ENCODE results near the gene DCXR.

Gene DCXR

DNA sequence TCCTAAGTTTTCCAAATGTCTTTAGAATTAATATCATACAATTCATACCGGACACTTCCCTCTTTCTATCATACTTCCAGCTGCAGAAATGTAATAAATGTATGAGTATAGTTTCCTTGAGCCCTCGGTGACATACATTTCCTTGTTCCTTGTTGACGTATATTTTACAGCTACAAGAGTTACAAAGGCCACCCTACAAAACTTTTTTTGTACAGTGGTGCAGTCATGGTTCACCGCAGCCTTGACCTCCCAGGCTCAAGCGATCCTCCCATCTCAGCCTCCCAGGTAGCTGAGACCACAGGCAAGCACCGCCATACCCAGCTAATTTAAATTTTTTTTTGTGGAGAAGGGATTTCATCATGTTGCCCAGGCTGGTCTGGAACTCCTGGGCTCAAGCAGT lies 35.3 kb upstream of the DCXR start:
- no peak for DNase-seq

DNA sequence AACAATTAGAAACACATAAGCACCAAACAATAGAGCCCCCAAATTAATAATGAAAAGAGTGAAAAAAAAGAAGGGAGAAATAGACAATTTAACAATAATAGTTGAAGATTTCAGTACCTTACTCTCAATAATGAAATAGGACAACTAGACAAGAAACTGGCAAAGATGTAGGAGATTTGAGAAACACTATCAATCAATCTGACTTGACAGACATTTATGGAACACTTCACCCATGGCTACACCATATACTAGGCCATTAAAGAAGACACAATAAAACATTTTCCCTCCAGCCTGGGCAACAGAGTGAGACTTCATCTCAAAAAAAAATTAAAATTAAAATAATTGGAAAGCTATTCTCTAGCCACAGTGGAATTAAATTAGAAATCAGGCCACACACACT lies 33.1 kb upstream of the DCXR start:
- no peak for DNase-seq

DNA sequence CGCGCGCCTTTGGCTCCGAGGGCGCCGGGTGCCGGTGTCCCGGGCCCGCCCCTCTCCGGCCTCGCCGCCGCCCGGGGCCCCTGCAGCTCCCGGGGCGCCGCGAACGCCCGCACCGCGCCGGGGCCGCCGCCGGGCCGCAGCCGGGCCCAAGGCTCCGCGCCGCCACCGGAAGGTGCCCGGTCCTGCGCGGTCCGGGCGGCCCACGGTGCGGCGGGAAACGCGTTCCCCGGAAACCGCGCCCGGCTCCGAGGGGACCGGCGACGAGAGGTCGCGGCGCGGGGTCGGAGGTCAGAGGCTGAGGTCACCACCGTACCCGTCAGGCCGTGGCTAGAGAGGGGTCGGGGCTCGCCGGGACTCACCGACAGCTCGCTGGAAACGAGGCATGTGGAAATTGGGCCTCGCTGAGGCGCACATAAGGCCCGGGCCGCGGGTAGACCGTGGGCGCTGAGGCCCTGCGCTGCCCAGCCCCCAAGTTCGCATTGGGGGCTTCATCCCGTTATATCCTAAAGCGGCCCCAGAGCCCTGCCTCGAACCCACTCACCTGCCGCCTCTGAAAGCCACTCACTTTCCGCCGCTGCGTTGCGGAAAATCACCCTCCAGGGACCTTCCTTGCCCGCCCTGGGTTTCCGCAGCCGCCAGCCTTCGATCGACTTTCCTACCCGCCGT lies 28.3 kb upstream of the DCXR start, which contains the start of gene DUS1L:
Gene DUS1L, minus strand, starts transcription at position 167 of the 666 bp plus-strand sequence. CDS start 745 bp downstream, outside the sequence.
- DNase-seq = peak; percentile 90

DNA sequence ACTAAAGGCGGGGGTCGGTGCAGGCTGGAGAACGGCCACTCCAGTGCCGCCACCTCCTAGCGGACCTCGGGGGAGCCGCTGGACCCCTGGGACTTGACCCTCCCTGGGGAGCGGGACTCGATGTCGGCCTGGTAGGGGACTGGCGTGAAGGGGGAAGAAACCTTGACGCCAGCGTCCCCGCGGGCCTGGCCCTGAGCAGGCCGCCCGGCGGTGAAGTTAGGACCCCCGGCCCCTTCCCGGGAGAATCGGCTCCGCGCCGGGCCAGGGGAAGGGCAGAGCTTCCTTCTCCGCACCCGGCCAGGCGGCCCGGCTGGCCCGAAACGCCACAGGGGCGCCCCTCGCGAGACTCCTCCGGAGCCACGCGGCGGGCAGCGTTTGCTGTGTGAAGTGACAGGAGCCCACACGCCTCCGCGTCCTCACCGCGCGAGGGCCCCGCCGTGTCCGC lies 27.7 kb upstream of the DCXR start:
- no peak for DNase-seq

DNA sequence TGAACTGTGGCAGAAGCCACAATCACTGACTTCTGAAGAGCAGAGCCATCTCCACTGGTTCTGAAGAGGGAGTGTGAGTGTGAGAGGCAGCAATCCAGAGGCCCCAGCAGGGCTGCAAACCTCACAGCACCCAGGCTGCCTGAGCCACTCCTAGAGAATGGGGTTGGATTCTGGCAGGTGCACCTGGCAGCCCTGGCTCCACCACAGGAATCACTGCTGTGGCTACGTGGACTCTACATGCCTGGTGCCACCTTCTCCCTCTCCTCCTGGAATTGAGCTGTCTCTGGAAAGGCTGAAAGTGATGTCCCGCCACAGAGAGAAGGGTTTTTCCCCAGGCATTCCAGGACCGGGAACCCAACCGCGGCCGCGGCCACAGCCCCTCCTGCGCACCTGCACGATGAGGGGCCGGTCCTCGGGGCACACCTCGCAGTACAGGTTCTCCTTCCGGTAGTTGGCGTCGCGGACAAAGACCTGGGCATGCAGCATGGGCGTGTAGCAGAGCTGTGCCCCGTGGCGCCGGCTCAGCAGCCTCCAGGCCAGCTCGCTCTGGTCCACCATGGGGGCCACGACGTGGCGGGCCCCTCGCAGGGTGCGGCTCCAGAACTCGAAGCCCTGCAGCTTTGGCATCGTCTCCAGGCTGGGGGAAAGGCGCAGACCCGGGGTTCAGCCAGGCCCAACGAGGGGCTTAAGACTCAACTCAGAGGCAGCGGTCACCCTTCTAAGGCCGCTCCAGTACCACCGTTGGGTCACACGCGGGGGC lies 27.1 kb upstream of the DCXR start:
- no peak for DNase-seq

DNA sequence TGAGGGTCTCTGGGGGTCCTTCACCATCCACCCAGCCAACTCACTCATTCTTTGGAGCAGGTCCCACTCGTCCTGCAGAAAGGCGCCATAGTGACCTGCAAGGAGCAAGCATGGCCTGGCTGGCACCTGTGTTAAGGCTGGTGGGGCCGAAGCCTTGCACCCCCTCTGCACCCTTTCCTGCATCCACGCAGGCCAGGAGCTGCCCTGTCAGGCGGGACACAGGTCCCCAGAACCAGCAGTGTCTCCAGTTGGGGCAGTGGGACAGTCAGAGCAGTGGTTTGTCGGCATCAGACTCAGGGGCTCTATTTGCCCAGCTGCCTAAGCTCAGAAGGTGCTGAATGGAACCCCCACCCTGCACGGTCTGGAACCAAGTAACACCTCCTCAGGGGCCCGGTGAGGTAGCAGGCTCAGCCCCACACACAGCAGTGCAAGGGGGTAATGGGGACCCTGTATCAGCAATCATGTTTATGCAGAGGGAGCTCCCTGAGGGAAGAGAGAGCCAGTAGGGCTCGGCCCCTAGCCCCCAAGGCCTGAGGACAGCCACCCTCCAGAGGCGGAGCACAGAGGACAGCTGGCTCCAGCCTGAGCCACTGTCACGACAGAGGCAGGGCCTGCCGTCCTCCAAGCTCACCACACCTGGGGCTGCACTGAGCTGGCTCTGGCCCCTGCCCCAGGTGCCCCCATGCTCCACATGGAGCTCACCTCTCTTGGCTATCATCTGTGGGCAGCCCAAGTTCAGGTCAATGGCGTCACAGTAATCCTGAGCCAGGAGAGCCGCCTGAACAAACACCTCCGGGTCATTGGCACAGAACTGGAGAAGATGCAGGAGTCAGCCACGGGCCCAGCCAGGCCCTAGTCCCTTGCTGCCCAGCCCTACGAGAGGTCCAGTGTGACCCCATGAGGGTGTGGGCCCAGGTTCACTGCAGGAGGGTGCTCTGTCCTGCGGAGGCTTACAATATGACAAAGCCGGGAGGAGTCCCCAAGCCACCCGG lies 26.2 kb upstream of the DCXR start:
- DNase-seq = no peak

DNA sequence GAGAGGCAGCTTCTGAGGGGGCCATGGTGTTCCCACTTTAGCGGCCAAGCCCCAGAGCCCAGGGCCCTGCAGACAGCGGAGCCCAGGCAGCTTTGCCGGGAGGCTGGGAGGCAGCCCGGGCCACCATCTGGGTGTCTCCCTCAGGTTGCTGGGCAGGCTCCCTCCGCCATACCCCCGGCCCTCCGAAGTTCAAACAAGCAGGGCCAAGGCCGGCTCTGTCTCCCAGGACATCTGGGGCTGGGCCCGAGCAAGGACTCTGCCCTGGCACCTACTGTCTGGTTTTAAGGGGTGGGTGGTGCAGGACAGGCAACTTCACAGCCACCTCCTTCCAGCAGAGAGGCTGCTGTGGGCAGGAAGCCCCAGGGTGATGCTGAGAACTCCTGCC lies 25.5 kb upstream of the DCXR start:
- no peak for DNase-seq

DNA sequence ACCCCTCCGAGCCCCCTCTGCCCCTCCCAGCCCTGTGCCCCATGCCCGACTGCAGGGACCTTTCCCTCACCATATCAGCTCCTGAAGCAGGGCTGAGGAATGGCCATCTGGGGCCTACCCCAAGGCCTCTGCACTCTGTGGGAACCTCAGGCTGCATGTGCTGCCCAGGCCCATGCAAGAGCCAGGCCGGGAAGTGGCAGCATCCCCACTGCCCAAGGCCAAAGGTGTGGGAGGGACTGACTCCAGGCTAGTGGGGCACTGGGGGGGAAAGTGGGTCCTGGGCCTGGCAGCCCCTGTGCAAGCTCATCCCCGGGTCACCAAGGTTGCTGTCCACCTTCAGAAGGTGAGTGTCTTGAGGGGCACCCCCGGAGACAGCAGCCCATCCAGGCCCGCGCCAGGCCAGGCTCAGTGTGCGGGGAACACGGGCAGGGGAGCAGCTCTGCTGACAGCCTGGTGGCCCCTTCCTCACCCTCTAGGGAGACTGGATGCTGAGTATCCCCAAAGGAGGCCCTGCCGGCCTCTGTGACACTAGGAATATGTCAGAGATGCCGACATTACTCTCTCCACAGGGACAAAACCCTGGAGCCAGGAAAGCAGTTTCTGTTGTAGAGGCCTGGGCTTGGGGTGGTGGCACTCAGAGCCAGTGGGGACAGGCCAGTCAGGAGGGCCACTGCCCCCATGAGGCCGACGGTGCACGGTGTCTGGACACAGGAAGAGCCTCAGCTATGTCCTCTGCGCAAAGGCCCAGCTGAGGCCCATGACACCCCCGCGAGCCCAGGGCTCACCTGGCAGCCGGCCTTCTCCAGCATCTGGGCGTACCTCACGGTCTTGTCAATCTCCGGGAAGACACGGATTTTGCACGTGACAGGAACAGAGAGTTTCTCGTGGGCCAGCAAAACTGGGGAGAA lies 24.8 kb upstream of the DCXR start:
- no peak for DNase-seq

DNA sequence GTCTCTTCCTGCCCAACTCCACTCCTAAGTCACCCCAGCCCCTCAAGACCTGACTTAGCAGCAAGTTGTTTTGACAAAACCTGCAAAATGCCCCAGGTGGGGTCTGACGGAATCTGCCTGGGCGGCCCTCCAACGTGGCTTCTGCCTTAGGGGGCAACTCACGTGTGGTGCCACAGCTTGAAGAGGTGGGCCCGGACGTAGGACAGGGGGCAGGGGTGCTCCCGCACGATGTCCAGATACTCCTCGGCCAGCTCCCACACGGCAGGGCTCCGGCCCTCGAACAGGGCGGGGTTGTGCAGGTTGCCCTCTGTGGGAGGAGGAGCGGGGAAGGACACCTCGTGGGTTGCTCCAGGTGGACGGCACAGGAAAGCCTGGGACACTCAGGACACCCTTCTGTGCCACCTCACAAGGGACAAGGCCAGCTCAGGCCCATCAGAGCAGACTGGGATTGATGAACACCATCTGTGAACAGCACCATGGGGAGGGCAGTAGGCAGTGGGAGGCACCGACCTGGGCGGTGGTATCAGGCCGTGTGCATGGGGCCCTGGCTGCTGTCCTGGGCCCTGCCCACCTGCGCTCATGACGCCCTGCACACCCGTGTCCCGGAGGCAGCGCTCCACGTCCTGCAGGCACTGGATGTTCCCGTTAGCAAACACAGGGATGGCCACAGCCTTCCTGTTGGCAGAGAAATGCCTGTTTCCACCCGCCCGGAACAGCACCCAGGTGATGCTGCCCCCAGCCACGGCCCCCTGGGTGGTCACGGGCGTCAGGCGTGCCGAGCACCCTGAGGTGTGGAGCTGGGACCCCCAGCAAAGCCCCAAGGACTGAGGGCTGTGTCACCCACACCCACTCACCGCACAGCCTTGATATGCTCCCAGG lies 23.8 kb upstream of the DCXR start:
- no peak for DNase-seq

DNA sequence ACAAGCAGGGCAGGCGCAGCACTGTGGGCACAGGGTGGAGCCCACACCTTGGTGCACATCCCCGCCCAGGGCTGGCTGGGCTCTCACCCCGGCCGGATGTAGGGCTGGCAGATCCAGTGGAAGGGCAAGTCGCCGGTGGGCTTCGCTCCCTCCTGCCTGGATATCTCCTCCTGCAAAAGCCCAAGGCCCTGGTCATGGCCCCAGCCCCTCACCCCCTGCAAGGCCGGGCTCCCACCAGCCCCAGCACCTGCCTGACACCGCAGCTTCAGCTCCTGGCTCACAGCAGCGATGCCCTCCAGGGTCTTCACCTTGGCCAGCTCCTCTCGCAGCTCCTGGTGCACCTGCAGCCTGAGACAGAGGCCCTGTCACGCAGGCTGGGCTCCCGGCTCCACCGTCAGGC lies 23.1 kb upstream of the DCXR start:
- DNase-seq = no peak

DNA sequence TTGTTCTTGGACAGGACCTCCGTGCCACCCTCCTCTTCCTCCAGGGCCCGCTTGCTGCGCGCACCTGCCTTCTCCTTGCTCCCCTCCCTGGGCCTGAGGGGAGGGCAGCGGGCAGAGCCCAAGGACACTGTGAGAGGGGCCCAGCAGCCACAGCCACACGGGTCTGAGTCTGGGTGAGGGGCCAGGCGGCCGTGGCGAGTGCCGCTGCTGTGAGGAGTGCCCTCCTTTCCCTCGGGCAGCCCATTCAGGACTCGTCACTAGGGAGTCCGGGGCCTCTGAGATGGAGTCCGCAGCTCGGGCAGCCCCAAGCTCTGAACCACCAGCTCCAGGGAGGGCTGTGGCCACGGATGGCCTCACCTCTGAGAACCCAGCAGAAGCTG lies 22.5 kb upstream of the DCXR start:
- no peak for DNase-seq

DNA sequence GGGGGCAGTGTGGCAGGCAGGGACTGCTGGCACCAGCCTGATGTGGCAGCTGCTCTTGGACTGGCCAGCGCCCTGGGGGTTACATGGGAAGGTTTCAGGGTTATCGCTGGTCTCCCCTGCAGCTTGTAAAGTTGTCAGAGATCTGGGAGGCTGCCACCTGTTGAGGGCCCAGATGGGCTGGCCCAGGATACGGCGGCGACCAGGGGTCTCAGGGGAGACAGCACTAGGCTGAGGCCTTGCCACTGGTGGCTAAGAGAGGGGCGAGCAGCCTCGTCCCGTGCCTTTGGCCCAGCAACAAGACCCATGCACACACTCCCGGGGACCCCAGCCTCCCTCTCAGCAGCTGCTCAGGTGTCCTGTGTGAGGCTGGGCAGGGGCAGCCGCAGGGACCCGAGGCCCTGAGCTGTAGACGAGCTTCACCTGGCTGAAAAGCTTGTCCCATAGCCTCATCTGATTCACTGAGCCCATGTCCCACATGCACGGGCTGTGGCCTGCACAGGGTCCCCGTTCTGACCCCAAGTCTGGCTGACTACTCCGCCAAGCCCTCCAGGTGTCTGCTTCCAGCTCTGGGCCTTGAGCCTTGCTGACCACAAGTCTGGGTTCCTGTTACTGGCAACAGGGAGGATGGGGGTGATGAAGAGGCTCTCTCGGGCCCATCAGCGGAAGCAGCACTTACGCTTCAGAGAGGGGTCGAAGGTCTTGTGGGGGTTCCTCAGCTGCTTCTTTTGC lies 21.9 kb upstream of the DCXR start:
- no peak for DNase-seq

DNA sequence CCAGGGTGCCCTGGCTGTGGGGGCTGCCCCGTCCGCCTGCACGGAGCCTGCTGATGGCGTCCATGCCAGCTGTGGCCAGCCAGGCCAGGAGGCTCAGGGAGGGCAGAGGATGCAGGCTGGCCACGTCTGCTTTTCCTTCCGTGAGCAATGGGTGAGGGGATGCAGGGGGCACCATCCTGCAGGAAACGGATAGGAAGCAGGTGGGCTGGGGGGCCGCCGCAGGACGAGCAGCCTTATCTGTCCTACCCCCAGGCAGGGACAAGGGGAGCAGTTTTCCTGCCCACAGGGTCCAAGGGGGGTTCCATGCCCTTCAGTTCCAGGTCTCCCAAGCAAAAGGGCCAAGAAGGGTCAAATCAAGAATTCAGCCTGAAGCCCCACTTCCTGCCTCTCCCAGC lies 21.4 kb upstream of the DCXR start:
- no peak for DNase-seq

DNA sequence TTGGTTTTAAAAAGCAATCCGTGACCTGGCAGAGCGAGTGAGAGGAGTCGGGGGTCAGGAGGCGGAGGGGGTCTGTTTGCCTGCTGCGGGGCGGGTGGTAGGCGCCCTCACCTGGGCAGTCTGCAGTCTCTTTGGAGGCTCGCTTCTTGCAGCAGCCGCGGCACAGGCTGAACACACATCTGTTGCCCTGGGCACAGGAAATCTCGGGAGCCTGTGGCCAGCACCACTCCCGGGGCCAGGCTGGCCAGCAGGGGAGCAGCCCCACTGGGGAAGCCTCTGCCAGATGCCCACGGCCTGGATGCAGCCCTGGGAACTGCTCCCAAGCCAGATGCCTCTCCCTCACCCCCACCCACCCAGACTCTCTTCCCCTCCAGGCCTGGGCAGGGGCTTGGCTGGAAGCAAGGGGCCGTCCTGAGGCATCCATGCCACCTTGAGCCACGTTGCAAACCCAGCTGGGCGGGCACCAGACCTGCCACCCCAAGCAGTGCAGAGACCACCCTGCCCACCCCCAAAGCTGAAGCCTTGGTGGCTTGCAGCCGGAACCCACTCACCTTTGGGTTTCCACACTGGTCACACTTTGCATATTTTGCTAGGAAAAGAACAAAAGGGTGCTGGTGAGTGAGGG lies 20.8 kb upstream of the DCXR start:
- no peak for DNase-seq

DNA sequence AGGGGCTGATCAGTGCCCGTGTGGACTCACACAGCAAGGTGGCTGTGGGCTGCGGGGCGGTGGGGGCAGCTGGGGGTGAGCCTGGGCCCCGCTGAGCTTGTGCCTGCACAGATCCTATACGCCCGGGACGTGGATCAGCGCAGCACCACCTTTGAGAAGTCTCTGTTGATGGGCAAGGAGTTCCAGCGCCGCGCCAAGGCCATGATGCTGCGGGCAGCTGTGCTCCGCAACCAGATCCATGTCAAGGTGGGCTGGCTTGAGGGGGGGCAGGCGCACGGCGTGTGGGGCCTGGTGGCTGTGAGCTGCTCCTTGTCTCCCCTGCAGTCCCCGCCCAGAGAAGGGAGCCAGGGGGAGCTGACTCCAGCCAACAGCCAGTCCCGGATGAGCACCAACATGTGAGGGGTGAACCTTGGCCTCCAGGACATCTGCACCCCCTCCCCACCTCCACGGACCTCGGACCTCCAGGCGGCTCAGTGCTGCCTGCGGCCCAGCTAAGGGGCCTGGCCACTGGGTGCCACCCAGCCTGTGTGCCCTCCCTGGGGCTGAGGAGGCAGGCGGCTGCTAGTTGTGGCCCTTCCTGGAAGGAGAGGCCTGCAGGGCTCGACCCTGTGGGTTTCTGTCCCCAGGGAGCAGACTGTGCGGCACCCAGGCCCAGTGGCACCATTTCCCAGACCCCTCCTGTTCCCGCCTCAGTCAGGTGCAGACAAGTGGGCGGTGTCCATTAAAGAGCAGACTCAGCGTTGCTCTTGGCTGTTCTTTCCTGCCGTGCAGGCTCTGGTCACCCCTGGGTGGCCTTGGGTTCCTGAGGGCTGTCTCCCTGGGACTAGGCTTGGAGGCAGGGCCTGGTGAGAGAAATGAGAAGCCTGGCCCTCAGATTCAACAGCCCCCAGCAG lies 19.5 kb upstream of the DCXR start:
- no peak for DNase-seq

DNA sequence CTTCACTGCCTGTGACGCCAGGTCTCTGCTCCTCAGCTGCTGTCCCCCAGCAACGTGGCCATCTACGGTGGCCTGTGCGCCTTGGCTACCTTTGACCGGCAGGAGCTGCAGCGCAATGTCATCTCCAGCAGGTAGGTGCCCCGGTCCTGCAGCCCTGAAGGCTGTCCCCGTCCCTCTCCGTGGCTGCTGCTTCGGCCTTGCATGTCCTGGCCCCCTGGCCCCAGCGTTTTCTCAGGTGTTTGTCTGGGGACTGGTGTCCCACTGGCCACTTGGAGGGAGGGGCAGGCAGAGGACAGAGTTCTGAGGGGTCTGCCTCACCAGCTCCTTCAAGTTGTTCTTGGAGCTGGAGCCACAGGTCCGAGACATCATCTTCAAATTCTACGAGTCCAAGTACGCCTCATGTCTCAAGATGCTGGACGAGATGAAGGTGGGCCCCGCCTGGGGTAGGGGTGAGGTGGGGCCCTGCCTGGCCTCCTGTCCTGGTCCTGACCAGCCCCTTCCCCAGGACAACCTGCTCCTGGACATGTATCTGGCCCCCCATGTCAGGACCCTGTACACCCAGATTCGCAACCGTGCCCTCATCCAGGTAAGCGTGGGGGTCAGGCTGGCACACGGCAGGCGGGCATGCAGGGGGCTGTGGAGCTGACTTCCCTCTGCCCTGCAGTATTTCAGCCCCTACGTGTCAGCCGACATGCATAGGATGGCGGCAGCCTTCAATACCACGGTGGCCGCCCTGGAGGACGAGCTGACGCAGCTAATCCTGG lies 18.6 kb upstream of the DCXR start:
- no peak for DNase-seq

DNA sequence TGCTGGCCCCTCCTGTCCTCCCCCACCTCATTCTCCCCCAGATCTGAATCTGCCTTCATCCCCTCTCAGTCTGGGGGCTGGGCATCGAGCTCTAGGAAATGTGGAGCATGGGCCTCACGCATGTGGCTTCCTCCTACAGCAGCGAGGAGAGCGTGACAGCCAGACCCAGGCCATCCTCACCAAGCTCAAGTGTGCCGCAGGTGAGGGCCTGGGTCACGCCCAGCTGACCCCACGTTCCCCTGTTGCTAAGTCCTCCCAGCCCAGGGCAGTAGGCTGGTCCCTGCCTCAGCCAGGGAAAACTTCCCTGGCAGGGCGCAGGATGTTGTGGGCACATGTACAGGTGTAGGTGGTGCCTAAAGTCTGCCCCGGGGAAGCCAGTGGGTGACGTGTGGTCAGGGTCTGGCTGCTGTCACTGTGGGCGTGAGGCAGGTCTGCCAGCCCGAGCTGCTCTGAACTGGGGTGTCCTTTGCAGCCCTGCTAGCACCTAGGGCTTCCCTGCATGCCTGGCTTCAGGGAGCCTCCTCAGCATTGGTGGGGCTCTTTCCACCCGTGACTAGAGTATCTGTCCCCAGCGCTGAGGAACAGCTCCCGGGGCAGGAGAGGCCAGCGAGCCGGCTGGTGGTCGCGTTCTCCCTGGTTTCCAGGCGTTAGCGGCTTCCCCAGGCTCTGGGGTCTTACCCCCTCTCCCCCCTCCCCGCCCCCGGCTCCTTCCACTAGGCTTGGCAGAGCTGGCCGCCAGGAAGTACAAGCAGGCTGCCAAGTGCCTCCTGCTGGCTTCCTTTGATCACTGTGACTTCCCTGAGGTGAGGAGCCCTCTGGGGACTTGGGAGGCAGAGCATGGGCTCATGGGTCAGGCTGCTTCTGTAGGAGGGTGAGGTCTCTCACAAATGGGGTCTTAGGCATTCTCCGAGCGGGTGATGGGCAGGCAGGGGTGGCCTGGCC lies 17.8 kb upstream of the DCXR start:
- DNase-seq = peak; percentile 56

Measured in activated CD8-positive, alpha-beta memory T cell treated with anti-CD3 and anti-CD28 coated beads for 24 hours (primary cell).